Limb (tissue), 2 donors: ENCODE measurements around the gene SPRED2.

Experiments
- DNase-seq, 2 donors: peaks; one replicate each; pipeline ENCODE4 v3.0.0-alpha.2; 2016; ENCODE audit errors: extremely low spot score in 2 of 2

Gene SPRED2

DNA sequence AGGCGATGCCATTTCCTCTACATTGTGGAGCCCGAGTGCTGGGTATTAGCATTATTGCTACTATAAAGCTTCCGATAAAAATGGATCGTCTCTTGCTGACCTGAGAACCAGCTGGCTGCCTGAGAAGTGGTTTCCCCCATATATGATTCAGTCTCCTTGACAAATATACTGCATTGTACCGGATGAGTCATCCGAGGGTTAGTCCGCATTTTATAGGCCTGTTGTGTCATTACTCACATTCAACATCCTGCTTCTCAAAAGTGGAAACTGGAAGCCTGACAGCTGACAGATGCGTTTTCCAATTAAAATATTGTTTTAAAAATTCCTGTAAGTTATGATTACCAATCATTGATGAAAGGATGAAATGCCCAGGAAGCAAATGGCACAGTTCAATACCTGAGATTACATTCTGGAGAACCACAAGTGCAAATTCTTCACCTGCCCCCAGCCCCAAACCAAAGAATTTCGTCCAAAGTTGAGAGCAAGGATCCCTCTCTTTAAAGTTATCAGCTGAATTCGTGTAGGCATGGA is 65.7 kb downstream of the SPRED2 start:
- DNase-seq, result no peak

DNA sequence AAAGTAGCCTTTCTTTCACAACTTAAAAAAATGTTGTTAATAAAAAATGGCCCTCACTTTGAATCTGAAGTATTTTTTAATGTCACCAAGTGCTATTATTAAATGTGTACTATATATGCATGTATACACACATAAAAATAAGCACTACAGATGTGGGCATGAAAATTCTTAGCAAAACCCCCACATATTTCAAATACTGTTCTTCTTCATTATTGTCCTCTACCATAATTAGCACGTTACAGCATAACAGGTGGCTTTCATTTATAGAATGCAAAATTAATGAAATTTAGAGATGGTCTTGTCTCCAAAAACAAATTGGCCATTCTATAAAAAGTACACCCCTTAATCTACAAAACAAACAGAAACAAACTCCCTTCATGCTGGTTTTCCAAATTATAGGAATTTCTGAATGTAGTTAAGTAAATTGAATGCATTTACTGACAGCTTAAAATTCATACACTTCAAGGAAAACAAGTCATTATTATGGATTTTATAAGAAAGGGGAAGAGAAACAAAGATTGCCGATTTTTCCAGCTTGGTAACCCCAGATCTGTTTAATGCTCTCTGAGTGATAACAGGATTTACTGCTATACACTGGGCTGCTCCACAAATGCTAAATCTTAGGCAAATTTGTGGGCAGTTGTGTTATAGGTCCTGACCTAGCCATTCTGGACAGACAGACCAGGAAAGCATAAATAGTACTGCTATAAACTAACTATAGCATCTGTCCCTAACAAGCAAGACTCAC is 67.2 kb downstream of the SPRED2 start:
- no peak for DNase-seq

DNA sequence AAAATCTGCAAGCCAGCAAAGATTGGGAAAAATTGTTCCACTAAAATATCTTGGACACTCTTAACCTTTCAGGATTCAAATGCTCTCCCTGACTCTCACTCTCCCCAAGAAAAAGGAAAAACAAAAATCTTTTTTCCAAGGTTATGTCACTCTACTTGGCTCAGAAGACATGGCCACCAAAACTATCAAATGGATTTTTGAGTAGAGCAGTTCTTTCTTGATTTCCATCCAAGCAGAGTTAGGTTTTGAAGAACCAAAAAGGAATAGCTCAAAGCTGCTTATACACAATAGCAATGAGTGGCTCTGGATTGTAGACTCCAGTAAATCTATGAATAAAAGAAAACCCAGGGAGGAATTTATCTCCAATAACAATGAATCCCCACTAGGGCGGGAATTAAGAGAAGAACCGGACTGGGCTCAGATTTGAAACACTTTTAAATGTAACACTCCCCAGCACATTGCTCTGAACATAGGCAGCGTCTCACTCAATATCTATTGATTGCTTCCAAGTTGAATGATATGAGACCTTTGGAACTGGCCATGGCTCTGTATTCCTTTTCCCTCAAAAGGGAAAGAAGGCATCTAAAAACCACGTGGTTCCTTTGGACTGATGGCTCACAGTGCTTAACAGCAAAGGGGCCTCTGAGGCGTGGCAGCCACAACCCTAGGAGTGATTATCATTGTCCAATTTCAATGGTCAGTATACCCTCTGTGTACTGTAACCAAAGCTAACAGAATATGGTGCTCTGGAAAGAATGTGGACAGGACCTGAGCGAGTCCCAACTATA is 68.3 kb downstream of the SPRED2 start:
- DNase-seq, result no peak

GRCh38 chr2:65361623-65362022 is 70.8 kb downstream of the SPRED2 start:
- DNase-seq, result no peak

DNA sequence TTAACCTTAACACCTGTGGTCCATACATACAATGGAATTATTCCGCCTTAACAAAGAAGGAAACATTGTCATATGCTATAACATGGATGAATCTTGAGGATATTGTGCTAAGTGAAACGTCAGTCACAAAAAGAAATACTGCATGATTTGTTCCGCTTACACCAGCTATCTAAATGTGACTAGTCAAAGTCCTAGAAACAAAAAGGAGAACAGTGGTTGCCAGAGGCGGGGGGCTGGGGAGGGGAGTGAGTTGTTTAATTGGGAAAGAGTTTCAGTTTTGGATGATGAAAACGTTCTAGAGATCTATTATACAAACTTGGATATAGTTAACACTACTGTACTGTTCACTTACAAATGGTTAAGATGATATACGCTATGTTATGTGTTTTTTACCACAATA is 72.0 kb downstream of the SPRED2 start:
- no peak for DNase-seq

GRCh38 chr2:65358678-65359400 is 73.6 kb downstream of the SPRED2 start:
- DNase-seq, result no peak

DNA sequence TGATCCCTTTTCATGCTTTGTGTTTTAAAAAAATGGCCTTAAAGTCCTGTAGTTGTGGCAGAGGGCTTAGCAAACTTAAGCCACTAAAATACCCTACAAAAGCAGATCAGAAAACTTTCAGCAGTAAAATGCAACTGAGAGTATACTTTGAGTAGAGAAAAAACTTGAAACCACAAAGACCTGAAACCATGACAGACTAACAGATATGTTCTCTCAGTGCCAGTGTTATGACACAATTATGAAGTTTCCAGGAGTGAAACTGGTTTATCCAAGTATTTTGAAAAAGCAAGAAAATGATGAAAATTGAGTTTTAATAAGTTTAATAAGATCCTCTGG is 74.5 kb downstream of the SPRED2 start:
- DNase-seq, result no peak

DNA sequence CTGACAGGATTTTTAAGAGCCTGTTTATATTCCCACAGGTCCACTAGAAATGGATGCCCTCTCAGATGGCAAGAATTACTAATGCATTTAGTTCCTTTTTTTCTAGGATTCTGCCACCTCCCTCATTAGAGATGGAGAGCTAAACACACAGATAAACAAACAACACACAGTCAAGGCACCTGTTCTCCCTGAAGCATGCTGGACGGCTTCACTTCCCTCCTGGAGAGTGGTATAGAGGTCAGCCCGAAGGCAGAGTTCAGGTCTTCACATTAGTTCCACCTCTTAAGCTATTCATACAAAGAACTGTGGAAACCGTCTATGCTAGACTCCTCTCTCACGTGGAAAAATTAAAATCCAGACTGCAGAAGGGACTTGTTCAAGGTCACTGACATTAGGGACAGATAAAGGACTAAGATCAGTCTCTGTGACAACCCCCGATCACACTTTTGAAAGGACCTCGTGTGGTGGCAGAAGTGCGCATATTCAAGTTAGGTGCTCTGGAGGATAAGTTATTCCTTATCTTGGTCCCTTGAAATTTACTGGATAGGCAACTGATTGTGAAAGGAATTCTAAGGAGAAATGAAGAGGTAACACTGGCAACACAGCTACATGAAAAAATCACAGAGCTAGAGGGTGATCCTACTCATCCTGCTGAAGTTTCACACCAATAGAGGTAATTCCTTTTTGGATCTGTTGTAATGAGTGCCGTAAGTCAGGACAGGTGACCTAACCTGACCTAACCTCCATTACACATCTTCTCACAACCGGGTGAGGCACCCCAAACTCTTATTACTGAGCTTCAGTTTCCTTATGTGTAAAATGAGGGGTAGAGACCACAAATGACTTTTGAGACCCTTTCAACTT is 75.1 kb downstream of the SPRED2 start:
- no peak for DNase-seq

- DNase-seq, result no peak
Observed at GRCh38 chr2:65355186-65355831, 77.1 kb downstream of the SPRED2 start.

GRCh38 chr2:65354773-65355172 is 77.6 kb downstream of the SPRED2 start:
- no peak for DNase-seq

- DNase-seq, result no peak
Observed at GRCh38 chr2:65353927-65354326, 78.5 kb downstream of the SPRED2 start.

GRCh38 chr2:65353046-65353445 is 79.4 kb downstream of the SPRED2 start:
- no peak for DNase-seq

DNA sequence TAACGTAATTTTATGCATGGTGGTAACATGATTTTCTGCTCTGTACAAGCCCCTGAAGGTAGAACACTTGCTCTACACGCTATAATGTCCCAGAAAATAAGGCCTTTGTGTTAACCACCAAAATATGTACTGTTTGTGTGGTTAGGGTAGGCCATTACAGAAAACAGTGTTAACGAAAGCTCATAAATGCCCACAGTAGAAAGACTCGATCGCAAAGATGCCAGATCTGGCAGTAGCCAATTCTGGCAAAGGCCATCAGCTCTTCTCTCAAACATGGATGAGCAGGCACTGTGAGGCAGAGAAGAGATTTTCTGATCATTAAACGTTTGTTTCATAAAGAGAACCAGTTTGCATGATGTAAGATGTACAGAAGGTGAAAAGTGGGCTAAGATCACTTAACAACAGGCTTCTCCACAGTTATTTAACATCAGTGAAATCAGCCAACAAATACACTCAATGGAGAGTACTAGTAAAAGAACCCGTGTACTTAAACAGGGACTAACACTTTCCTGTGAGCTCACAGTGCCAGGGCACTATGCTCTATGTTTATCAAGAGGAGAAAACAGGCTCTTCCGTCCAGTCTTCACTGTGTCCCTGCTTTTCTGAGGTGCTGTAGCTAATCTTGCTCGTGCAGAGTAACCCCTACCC is 80.3 kb downstream of the SPRED2 start:
- DNase-seq, result no peak

- DNase-seq, result no peak
Observed at GRCh38 chr2:65351234-65351947, 81.0 kb downstream of the SPRED2 start.

DNA sequence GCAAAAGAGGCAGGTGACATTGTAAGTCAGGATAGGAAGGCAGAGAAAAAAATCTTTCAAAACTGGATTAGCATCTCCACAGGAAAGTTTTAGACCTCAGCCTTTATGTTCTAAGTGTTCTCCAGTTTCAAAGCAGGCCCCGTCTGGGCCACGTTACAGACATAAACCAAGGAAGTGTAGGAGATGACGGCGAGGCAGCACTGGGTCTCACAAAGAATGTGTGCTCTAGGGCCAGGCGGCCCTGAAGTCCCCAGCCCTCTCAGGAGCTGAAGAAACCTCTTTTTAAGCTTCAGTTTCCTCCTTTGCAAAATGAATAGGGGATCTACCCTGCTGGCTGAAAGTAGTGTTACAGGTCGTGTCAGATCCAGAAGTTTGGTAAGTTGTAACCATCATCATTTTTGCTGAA is 81.7 kb downstream of the SPRED2 start:
- DNase-seq, result peak in 1 of 2 donors; percentile 50

GRCh38 chr2:65349863-65350262 is 82.5 kb downstream of the SPRED2 start:
- DNase-seq, result peak; percentile 72 to 80

DNA sequence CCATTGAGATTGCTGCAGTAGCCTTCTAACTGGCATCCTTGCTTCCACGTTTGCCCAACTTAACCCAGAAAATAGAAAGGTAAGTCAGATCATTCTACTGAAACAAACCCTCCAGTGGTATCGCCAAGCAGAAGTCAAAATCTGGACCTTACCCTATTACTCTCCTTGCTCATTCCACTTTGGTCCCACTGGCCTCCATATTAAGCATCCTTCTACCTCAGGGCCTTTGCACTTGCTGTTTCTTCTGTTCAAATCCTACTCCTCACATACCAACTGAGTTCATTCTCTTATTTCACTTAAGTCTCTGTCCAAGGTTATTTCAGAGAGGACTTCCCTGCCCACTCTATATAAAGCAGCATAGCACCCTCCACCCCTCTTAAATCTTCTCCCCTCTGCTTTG is 84.5 kb downstream of the SPRED2 start:
- DNase-seq, result no peak

- no peak for DNase-seq
Observed at GRCh38 chr2:65345631-65346030, 86.8 kb downstream of the SPRED2 start.

DNA sequence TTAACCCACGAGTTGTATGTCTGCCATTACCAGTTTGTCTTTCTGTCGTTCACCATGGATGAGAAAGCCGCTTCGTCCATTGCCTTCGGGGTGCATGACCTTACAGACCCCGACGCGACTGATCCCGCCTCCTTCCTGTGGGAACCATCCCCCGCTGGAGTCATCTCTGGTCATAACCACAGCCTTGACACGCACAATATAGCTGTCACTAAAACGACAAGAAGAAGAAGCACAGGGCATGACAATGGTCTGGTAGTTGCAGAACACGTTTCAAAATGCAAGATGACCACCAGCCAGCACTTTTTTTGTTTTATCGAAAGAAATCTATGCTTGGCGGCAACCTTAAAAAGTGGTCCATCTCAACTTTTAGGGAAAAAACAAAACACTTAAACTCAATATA is 87.7 kb downstream of the SPRED2 start:
- no peak for DNase-seq

- no peak for DNase-seq
Observed at GRCh38 chr2:65344182-65344581, 88.2 kb downstream of the SPRED2 start.
